NCI-H1105 (cell line): Measurements from ENCODE around the gene TTLL10.
"Not testable (repeated sequence)": the region's sequence is repeated elsewhere in the genome, so short reads cannot be mapped to it uniquely, and the experiment has no call there.

Source experiments
- DNase-seq: peaks from one replicate; lab custom pipeline; 2025; lab: John Stamatoyannopoulos, UW

TTLL10 gene

GRCh38 chr1:1194723-1195122 is 21.0 kb downstream of the TTLL10 start:
- no peak for DNase-seq

DNA sequence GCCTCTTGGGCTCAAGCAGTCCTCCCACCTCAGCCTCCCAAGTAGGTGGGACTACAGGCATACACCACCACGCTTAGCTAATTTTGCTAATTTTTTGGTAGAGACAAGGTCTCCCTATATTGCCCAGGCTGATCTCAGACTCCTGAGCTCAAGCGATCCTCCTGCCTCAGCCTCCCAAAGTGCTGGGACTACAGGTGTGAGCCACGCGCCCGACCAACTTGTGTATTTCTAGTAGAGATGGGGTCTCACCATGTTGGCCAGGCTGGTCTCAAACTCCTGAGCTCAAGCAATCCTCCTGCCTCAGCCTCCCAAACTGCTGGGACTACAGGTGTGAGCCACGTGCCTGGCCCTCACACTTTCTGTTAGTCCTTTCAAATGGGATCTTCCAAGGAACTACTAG is 22.0 kb downstream of the TTLL10 start:
- not testable (repeated sequence) for DNase-seq

DNA sequence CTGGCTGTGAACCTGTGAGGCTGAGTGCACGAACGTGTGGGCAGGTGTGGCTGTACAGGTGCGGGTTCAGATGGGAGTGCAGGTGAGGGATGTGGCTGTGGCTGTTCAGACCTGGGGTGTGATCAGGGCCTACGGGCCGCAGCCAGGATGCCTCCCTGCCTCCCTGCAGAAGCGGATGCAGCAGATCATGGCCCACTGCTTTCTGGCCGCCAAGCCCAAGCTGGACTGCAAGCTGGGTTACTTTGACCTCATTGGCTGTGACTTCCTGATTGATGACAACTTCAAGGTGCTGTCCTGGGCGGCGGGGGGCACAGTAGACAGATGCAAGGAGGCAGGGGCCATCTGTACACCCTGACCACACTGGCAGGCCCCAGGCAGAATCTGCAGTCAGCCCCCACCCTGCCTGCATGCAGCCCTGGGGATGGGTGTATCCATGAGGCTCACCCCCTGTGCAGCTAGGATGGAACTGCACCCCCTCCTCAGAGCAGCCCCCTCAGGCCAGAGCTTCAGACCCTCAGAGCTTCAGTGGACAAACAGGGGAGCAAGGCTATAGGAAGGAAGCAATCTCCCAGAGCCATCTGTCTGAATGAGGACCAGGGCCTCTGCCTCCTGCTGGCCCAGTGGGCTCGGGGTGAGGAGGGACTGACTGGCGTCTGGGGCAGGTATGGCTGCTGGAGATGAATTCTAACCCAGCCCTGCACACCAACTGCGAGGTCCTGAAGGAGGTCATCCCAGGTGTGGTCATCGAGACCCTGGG is 22.9 kb downstream of the TTLL10 start:
- no peak for DNase-seq

GRCh38 chr1:1197188-1197500 is 23.5 kb downstream of the TTLL10 start:
- DNase-seq = no peak

- no peak for DNase-seq
Observed at GRCh38 chr1:1197551-1198422, 24.1 kb downstream of the TTLL10 start.

- no peak for DNase-seq
Observed at GRCh38 chr1:1198423-1199140, 24.9 kb downstream of the TTLL10 start.

- no peak for DNase-seq
Observed at GRCh38 chr1:1199141-1199960, 25.7 kb downstream of the TTLL10 start.

DNA sequence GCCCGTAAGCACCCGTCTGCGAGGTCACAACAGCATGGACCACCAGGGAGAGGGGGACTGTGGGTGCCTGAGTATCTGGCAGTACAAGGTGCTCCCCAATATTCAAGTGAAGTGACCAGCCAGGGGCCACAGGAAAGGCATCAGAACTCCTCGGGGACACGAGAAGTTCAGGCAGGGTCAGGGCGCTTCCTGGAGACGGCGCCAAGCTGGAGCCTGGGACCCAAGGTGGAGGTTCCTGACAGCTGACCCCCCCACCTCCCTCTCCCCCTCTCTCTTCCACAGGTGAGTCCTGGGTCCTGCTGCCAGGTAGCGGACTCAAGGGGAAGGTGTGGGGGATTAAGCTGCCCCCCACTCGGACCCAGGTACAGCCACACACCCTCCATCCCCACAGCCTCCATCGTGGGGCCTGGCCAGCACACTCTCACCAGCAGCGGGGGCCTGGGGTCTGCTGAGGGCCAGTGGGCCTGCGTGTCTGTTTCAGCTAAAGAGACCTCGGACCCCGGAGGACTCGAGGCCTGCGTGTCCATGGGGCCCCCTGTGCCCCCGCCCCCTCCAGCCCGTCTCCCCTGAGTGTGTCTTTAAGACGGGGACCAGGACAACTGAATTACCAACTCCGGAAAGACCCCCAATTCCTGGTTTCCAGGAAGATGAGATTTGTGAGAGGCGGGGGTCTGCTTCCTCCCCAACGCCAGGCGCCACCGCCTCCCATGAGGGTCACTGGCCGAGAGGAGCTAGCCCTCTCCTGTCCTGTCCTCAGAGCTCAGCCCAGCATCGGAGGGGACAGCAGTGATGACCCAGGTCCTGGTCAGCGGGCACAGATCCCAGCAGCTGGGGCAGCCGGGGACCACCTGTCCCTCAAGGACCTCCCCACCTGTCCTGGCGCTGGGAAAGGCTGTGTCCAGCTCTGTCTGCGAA is 26.5 kb downstream of the TTLL10 start:
- no peak for DNase-seq

DNA sequence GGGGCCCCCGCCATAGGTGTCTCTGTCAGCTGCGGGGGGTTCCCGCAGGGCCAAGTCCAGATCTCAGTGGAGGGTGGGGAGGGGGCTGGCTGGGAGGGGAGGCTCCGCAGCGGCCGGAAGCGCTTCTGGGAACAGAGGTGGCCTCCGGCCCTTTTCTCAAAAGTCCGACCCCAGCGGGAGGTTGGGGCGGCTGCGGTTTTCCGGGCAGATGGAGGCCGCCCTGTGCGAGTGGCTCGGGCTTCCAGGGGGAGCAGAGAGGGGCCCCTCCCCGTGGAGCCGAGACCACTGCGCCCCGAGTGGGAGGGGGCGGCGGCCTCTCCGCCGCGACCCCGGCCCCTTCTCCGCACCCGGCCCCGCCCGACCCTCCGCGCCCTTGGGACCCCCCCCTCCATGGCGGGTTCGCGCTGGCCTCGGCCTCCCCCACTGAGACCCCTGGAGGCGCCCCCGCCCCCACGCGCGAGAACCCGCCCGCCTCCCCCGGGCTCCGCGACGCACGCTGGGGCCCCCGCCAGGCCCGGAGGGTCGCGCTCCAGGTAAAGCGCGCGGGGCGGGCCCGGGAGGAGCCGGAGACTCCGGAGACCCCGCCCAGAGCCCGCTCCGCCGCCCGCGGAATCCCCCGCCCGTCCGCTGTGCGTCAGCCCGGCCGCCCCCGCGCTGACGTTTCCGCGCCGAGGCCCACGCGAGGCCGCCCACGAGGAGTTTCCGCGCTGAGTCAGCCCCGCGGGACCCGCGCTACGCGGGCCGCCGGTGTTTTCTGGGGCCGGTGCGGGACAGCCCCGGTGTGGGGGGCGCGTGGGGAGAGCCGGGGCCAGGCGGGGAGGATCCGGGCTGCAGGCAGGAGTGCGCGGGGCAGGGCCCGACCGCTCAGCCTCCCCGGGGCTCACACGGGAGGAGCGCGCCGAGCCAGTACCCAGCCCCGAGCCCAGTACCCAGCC is 27.5 kb downstream of the TTLL10 start:
- DNase-seq = peak; percentile 23

DNA sequence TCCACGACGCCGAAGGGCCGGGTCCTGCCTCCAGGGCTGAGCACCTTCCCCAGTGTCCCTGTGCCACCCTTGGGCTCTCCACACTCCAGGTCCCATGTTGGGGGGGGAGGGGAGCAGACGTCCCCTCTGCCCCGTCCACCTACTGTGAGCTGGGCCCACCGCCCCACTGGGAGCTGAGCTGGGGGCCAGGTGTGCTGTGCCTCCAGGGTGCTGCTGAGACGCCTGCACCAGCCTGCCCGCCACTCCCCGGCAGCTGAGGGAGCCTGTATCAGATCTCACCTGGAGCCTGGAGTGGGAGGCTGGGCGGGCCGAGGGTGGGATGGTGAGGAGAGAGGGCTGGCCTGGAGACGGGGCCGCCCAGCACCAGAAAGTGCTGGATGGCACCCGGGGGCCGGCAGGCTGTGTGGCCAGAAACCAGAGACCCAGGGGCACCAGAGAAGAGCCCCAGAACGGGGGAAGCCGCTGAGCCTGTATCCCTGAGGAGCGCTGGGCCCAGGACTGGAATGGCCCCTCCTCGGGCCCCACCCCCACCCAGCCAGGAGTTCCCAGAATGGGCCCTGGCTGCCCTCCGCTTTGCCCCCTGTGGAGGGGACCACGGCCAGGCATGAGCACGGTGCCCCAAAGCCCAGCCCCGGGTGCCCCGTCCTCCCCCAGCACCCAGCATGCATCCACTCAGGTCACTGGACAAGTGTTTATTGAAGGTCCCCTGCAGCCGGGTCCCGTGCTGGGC is 29.3 kb downstream of the TTLL10 start:
- no peak for DNase-seq

- DNase-seq = no peak
Observed at GRCh38 chr1:1203561-1204424, 30.1 kb downstream of the TTLL10 start.

DNA sequence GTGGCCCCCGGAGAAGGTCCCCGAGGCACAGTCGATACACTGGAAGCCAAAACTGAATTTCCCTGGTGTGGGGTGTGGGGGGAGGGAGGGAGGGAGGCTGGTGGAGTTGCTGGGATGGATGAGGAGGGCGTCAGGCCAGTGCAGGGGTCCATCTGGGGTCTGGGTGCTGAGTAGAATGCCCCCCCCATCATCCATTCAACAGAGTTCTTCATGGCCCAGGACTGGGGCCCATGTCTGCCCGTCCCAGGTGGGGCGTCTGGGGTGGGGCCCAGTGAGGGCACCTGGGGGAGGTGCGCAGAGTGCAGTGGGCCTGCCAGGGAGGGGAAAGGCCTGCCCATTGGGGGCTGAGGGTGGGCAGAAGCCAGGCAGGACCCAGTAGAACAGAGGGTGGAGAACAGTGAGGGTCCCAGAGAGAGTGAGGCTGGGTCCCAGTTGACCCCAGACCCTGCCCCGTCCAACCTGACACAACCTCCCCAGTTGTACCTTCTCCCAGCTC is 30.8 kb downstream of the TTLL10 start:
- no peak for DNase-seq

DNA sequence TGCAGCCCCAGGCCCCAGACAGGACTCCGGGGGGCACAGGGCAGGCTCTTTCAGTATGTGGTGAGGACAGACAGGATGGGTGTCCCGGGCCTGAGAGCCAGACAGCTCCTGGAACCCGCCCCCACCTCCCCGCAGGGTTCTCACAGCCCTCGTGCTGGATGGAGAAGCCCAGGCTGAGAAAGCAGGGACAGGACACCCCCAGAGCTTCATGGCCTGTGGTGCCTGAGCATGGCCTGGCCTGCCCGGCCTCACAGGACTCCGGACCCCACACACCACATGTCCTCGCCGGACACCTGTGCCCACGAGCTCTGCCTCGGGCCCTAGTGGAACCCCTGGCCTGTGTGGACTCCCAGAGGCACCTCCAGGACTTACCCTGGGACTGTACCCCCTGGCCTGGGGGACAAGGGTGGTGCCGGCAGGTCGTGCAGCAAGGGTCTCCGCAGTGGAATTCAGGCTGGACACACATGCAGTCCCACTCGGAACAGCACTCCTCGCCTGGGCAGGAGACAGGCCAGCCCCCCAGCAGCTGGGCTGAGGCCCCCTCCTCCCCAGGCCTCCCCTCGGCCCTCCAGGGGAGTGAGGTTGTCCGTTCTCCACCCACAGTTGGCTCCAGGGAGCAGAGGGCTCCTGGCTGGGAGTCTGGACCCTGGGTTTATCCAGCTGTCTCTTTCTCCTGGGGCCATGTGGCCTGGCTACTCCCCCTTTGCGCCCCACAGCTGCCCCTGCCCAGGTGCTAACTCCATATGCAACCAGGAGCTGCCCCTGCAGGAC is 31.5 kb downstream of the TTLL10 start:
- no peak for DNase-seq

DNA sequence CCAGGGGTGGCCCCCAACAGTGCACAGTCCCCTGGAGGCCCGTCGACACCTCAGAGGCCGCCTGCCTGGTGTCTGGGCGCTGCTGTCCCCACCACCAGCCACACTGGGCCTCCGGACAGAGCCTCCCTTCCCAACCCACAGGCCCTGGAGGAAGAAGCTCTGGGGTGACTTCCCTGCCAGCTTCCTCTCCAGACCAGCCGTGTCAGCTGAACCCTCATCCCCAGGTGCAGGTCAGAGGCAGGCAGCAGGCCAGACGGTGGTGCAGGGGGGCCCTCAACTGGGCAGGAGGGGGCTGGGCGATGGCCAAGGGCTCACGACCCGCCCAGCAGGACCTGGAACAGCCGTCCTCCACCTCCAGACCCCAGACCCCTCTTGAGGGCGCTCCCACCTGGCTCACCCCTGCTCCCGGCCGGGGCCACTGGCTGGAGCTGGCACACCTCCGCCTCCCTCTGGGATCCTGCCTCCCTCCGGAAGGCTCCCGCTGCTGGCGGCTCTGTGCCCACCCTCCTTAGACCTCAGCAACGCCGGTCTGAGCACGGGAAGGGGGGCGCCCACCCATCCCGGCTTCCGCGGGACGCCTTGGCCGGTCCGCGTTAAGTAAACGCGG is 32.2 kb downstream of the TTLL10 start:
- no peak for DNase-seq

- DNase-seq = no peak
Observed at GRCh38 chr1:1206376-1206965, 32.8 kb downstream of the TTLL10 start, which contains the start of gene TNFRSF18. TNFRSF18 (minus strand) TSS chr1:1206592; CDS start chr1:1206571, 21 bp downstream.

- DNase-seq = no peak
Observed at GRCh38 chr1:1206966-1207531, 33.4 kb downstream of the TTLL10 start.
